SK-N-SH treated with all-trans-retinoic acid at 6 μM for 48 hours (cell line): ENCODE measurements around the gene LARGE1.

Source experiments
- ESRRG ChIP-seq: fragments of 250-450 bp; sonication (Bioruptor Pico); IDR thresholded peaks from 2 replicates; pipeline ENCODE4 v1.6.1; 2021; ENCODE audit warnings: mild to moderate bottlenecking
- GLIS3 ChIP-seq: fragments of 250-450 bp; sonication (Bioruptor Pico); IDR thresholded peaks from 2 replicates; pipeline ENCODE4 v1.5.0; 2020; ENCODE audit warnings: mild to moderate bottlenecking, moderate library complexity
- SNAI2 ChIP-seq: fragments of 250-450 bp; sonication (Bioruptor Pico); IDR thresholded peaks from 2 replicates; pipeline ENCODE4 v1.5.0; 2020; ENCODE audit warnings: mild to moderate bottlenecking, moderate library complexity
- ZNF565 ChIP-seq: fragments of 450-650 bp; formaldehyde crosslinking; conservative IDR thresholded peaks from 2 replicates; pipeline ENCODE4 v1.5.0; 2020; ENCODE audit warnings: low read depth, mild to moderate bottlenecking, moderate library complexity
- ZNF8 ChIP-seq: fragments of 450-650 bp; formaldehyde crosslinking; IDR thresholded peaks from 2 replicates; pipeline ENCODE4 v1.5.0; 2020; ENCODE audit warnings: mild to moderate bottlenecking, moderate library complexity

DNA sequence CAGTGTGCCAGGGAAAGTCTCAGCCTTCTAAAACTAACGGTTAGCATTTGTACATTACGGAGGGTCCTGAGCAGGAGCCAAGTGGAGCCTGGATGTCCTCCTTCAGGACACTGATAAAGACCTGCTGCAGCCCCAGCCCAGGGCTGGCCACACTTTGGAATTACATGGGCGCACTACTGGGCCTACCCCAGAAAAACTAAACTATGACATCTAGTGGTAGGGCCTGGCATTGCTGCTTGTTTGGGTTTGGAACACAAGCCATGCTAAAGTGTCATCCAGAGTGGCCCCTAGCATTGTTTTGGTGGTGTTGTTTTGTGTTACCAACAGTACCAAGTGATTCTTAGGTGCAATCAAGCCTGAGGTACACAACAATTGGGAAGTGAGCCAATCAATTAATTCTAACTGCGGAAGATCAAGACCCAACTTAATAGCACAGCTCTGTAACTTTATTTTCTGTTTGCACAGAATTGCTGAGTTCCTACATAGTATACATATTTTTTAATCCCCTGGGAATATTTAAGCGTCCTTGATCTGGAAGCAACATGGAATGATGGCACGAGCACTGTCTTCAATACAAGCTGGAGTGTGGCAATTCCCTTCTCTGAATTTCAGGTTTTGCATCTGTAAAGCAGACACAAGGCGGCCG is 340.7 kb downstream of the LARGE1 start:
- TF ChIP-seq ZNF565 (CRISPR knock-in tag) (no peak), ESRRG (CRISPR knock-in tag) (no peak), GLIS3 (no peak), SNAI2 (CRISPR knock-in tag) (no peak), ZNF8 (CRISPR knock-in tag) (no peak)
